GM20000 (cell line): ENCODE data around the gene C17orf75.

Experiments used
- DNase-seq: peaks from one replicate; pipeline ENCODE4 v3.0.0; 2012; ENCODE audit warnings: low spot score
- CTCF ChIP-seq: IDR thresholded peaks from 2 replicates; pipeline ENCODE4 v1.5.1; 2012; ENCODE audit warnings: mild to moderate bottlenecking, control low read depth; ENCODE audit errors: extremely low read depth, missing control alignments

Gene C17orf75

GRCh38 chr17:32350666-32351418 is 8.9 kb upstream of the C17orf75 start:
- DNase-seq, result peak; percentile 49
- TF ChIP-seq CTCF, result no peak

- DNase-seq, result peak; percentile 93
- no peak for TF ChIP-seq CTCF
Observed at GRCh38 chr17:32349854-32350665, 8.1 kb upstream of the C17orf75 start, which contains the start of gene ZNF207. TSS of gene ZNF207 (plus strand) at chr17:32350157. CDS start at chr17:32350286, 129 bp downstream.

GRCh38 chr17:32349503-32349853 is 7.5 kb upstream of the C17orf75 start:
- no peak for TF ChIP-seq CTCF
- no peak for DNase-seq

- no peak for TF ChIP-seq CTCF
- no peak for DNase-seq
Observed at GRCh38 chr17:32348483-32348800, 6.5 kb upstream of the C17orf75 start.

GRCh38 chr17:32345951-32346600 is 4.1 kb upstream of the C17orf75 start:
- no peak for DNase-seq
- no peak for TF ChIP-seq CTCF

GRCh38 chr17:32342603-32343325 is 791 bp upstream of the C17orf75 start:
- no peak for DNase-seq
- TF ChIP-seq CTCF, result no peak
